ENCODE results near the gene SEMA4G.
A peak's percentile ranks its signal among the peaks of the same experiment; 100 is the strongest.

SEMA4G gene

GRCh38 chr10:100997360-100998182 is 28.3 kb downstream of the SEMA4G start:
- ATAC-seq = peak; percentile 71
- TF ChIP-seq ZFP3 (CRISPR knock-in tag; IDR thresholded peaks at IDR 0.05) (peak; percentile 94), ZNF70 (CRISPR knock-in tag; IDR thresholded peaks at IDR 0.05) (no peak)

DNA sequence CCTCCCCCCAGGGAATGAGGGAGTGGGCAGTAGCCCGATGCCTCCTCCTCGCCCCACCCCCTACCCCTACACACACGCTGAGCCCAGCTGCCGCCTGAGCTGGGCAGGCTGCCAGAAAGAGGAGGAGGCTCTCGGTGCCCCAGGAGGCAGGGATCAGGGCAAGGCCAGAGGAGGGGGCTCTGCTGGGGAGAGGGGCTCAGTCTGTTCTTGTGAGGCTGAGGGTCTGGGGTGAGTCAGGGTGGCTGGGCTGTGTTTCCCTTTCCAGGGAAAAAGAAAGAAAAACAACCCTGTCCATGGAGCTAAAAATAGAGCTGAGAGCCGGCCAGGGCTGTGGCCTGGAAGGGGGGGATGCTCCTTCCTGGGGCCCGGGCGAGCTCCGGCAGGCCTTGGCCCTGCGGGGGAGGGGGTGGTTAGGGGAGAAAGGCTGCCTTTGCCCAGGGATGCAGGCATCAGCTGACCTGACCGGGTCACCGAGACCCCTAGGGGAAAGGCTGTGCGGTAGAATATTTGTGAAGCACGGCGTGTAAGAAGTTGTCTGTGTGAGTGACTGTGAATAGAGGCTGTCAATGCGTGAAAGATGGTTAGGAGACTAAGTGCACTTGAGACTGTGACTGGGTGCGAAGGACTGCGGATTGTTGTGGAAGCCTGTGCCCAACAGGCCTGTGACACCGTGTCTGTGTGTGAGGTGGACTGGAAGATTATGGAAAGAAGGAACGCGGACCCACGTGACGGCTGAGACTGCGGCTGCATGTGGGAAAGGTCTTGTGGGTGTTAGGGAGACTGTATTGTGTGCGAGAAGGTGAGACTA is 29.1 kb downstream of the SEMA4G start:
- ATAC-seq = peak; percentile 55
- peak; percentile 14; the same call in 1 of the 2 replicates for TF ChIP-seq TCF4 (CRISPR knock-in tag; IDR thresholded peaks at IDR 0.05; ENCODE audit: borderline replicate concordance)
- TF ChIP-seq TSHZ2 (CRISPR knock-in tag; IDR thresholded peaks at IDR 0.05) = no peak
- TF ChIP-seq RARB (CRISPR knock-in tag; IDR thresholded peaks at IDR 0.05) = no peak
- no peak for TF ChIP-seq ESRRG (CRISPR knock-in tag; IDR thresholded peaks at IDR 0.05)
- TF ChIP-seq OSR1 (CRISPR knock-in tag; IDR thresholded peaks at IDR 0.05) = no peak
- TF ChIP-seq ARNTL (CRISPR knock-in tag; IDR thresholded peaks at IDR 0.05; ENCODE audit: borderline replicate concordance, low read depth) = no peak
- TF ChIP-seq PATZ1 (CRISPR knock-in tag; IDR thresholded peaks at IDR 0.05; ENCODE audit: borderline replicate concordance) = 0 out of 2 replicates have a peak, but pooled peaks have one; percentile 14
- TF ChIP-seq, protein P1, sequence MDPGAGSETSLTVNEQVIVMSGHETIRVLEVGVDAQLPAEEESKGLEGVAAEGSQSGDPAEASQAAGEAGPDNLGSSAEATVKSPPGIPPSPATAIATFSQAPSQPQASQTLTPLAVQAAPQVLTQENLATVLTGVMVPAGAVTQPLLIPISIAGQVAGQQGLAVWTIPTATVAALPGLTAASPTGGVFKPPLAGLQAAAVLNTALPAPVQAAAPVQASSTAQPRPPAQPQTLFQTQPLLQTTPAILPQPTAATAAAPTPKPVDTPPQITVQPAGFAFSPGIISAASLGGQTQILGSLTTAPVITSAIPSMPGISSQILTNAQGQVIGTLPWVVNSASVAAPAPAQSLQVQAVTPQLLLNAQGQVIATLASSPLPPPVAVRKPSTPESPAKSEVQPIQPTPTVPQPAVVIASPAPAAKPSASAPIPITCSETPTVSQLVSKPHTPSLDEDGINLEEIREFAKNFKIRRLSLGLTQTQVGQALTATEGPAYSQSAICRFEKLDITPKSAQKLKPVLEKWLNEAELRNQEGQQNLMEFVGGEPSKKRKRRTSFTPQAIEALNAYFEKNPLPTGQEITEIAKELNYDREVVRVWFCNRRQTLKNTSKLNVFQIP (CRISPR knock-in tag; IDR thresholded peaks at IDR 0.05; ENCODE audit: borderline replicate concordance, low read depth) = no peak

DNA sequence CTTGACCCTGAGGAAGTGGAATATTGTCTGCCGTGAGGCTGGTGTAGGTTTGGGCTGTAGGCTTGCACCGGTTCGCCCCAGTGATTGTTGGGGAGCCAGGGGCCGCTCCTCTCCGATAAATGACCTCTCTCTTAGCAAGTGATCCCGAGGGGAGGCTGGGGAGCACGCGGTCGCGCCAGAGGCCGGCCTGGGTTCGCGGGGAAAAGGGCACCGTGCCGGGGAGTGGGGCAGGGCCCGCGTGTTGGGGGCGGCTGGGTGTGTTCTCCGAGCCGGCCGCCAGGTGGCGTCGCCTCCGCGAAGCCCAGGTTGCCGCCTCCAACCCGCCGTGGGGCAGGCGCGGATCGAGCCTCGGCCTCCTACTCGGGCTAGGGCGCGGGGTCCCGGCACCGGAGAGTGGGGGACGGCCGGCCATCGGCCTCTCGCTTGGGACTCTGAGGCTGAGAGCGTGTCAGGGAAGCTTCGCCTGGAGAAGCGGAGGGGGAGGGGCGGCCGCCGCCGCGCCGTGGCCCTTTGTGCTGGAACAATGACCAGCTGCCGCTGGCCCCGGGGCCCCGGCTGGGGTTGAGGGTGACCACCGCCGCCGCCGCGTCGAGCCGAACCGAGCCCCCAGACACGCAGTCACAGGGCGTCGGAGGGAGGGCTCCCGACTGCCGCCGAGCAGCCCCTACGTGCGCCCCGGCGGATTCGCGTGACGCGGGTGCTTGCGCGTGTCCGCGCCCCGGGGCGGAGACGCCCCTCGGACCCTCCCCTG is 29.9 kb downstream of the SEMA4G start:
- peak; percentile 57 for ATAC-seq
- TF ChIP-seq ZC3H10 (CRISPR knock-in tag; IDR thresholded peaks at IDR 0.05) (no peak), GLIS3 (CRISPR knock-in tag; IDR thresholded peaks at IDR 0.05) (0 out of 2 replicates have a peak, but pooled peaks have one; percentile 35), TOX (CRISPR knock-in tag; IDR thresholded peaks at IDR 0.05; ENCODE audit: borderline replicate concordance) (no peak), ZFP30 (CRISPR knock-in tag; IDR thresholded peaks at IDR 0.05) (peak; percentile 27; the same call in 1 of the 2 replicates)

GRCh38 chr10:100999742-101000126 is 30.4 kb downstream of the SEMA4G start, which contains the start of gene LZTS2:
TSS of gene LZTS2 (plus strand) at chr10:100999808. CDS start at chr10:101002539, 2,731 bp downstream.
- no peak for TF ChIP-seq SNAI2 (CRISPR knock-in tag; IDR thresholded peaks at IDR 0.05)
- no peak for TF ChIP-seq ARNTL (CRISPR knock-in tag; IDR thresholded peaks at IDR 0.05; ENCODE audit: borderline replicate concordance, low read depth)
- TF ChIP-seq TCF4 (CRISPR knock-in tag; IDR thresholded peaks at IDR 0.05; ENCODE audit: borderline replicate concordance) = no peak
- TF ChIP-seq ZC3H10 (CRISPR knock-in tag; IDR thresholded peaks at IDR 0.05) = no peak
- TF ChIP-seq ZNF8 (CRISPR knock-in tag; IDR thresholded peaks at IDR 0.05) = no peak
- no peak for TF ChIP-seq ZFP30 (CRISPR knock-in tag; IDR thresholded peaks at IDR 0.05)
- TF ChIP-seq ZNF70 (CRISPR knock-in tag; IDR thresholded peaks at IDR 0.05) = no peak
- no peak for TF ChIP-seq PATZ1 (CRISPR knock-in tag; IDR thresholded peaks at IDR 0.05; ENCODE audit: borderline replicate concordance)
- no peak for TF ChIP-seq OSR1 (CRISPR knock-in tag; IDR thresholded peaks at IDR 0.05)
- no peak for ATAC-seq

All from SK-N-SH treated with all-trans-retinoic acid at 6 μM for 48 hours (cell line).